ENCODE results near the gene ST6GALNAC2.

The ST6GALNAC2 gene

DNA sequence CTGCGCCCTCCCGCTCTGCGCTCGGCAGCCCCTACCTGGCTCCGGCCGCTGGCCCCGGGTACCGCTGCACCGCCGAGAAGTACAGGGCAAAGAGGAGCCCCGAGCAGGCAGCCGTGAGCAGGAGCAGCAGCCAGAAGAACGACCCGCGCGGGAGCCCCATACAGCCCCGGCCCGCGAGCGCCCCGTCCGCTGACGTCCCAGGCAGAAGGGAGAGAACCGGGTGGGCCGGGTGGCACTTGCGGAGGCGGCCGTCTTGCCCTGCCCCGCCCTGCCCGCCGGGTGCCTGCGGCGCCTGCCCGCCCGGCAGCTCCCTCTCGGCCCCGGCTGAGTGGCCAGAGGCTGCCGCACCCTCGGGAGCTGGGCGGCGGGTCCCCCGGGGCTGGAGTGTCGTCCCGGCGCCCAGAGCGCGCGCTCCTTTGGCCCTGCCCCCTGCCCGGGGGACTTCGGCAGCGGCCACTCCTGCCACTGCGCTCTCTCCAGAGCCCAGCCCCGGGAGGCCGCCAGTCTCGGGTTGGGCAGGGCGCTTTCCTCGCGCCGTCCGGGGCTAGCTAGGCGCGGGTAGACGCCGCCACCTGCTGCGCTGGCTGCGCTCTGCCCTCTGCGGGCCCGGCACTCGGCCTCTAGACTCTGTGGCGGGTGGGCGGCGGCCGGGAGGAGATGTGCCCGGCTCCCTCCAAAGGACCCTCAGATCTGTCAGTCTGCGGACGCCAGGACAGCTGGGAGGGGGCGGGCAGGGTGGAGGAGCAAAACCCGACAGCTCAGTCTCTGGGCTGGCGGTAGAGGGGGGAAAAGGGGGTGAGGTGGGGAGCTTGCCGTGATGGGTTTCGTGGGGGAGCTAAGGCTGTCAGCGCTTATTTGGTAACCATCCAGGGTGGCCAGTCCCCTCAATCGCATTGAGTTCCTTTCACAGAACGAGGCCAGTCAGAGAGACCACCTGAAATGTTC, at the start of gene ST6GALNAC2:
ST6GALNAC2 (minus strand) TSS at position 212 of the 945 bp plus-strand sequence; CDS start at position 160, 52 bp downstream.
- H3K4me3 ChIP-seq (ENCODE audit: low read depth, low read length) = peak within 1 kb of the TSS; percentile 38
- DNase-seq (ENCODE audit: low read depth) = no peak
- TF ChIP-seq, protein P1, sequence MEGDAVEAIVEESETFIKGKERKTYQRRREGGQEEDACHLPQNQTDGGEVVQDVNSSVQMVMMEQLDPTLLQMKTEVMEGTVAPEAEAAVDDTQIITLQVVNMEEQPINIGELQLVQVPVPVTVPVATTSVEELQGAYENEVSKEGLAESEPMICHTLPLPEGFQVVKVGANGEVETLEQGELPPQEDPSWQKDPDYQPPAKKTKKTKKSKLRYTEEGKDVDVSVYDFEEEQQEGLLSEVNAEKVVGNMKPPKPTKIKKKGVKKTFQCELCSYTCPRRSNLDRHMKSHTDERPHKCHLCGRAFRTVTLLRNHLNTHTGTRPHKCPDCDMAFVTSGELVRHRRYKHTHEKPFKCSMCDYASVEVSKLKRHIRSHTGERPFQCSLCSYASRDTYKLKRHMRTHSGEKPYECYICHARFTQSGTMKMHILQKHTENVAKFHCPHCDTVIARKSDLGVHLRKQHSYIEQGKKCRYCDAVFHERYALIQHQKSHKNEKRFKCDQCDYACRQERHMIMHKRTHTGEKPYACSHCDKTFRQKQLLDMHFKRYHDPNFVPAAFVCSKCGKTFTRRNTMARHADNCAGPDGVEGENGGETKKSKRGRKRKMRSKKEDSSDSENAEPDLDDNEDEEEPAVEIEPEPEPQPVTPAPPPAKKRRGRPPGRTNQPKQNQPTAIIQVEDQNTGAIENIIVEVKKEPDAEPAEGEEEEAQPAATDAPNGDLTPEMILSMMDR (IDR thresholded peaks at IDR 0.05; ENCODE audit: low read depth, low read length, missing control alignments) = peak; percentile 16

DNA sequence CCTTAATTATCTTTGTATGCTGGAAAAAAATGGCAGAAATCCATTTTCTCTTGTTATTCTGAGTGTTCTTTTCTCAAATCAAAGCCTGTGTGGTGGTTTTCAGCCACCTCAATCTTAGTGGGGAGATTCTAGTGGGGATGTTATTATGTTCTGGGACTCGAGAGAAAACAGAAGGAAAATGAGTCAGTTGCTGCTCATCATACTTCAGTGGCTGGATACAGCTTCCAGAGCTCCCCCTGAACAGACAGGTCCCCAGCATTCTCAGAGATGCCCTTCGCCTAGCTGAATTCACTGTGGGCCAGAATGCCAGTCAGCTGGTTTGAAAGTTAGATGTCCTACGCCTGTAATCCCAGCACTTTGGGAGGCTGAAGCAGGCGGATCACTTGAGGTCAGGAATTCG, 49.4 kb upstream of the ST6GALNAC2 start:
- TF ChIP-seq, protein P1 (IDR thresholded peaks at IDR 0.05; ENCODE audit: low read depth, low read length, missing control alignments) = no peak
- no peak for DNase-seq (ENCODE audit: low read depth)
- H3K4me3 ChIP-seq (ENCODE audit: low read depth, low read length) = no peak overlapping the region

DNA sequence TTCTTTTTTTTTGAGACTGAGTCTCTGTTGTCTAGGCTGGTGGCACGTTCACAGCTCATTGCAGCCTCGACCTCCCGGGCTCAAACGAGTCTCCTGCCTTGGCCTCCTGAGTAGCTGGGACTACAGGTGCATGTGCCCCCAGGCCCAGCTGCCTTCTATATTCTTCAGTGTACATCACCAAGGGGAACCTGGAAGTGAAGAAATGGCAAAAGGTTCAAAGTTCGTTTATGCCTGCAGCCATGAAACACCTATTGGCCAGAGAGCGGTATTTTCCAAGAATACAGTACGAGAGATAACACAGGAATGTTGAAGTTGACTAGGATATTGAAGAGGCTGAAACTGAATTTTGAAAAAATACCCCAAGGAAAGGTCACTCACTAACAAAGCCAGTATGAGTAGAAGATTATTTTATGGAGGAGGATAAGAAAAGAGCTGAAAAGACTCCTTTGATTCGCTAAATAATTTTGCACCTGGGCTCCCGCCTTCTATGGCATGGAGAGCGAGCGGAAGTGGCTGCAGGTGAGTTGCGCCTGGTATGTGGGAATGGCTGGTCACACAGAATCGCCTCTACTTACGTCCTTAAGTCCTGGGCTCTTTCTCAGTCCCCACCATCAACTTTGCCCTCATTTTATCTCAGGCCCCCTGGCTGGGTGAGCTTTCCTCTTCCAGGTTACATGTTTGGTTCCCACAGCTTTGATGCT, 48.1 kb upstream of the ST6GALNAC2 start:
- TF ChIP-seq, protein P1 (IDR thresholded peaks at IDR 0.05; ENCODE audit: low read depth, low read length, missing control alignments) = no peak
- H3K4me3 ChIP-seq (ENCODE audit: low read depth, low read length) = no peak overlapping the region

DNA sequence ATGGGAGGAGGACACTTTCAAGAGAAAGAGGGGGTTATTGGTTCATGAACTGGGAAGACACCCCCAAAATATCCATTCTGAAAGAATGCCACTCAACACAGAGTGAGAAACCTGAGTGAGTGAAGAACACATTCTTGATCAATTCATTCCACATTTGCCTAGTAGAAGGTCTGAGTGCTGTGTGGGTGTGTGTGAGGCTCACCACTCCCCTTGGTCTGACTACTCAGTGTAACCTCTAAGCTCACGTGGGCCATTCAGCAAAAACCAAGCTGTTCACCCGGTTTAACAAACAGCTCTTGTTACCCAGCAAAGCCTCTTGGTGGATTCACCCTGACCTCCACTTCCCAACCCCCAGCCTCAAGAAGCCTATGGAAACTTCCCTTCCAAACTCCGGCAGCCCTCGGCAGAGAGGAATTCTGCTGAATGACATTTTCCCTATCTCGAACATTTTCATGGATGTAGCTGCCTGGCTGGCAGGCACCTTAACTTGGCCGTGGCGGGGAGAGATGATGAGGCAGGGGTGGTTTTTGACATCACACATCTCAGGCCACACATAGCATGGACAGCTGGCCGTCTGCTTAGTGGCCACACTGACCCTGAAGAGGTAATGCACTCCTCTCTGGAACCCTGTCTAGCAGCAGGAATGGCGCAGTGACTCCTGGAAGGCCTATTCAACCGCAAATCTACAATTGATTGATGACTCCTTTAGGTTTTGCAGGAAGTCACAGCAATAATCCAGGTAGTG, 46.3 kb upstream of the ST6GALNAC2 start:
- no peak overlapping the region for H3K4me3 ChIP-seq (ENCODE audit: low read depth, low read length)
- DNase-seq (ENCODE audit: low read depth) = no peak
- TF ChIP-seq, protein P1 (IDR thresholded peaks at IDR 0.05; ENCODE audit: low read depth, low read length, missing control alignments) = no peak

More for the DNA sequence above, 48.1 kb upstream of the ST6GALNAC2 start:
- no peak for DNase-seq (ENCODE audit: low read depth)

DNA sequence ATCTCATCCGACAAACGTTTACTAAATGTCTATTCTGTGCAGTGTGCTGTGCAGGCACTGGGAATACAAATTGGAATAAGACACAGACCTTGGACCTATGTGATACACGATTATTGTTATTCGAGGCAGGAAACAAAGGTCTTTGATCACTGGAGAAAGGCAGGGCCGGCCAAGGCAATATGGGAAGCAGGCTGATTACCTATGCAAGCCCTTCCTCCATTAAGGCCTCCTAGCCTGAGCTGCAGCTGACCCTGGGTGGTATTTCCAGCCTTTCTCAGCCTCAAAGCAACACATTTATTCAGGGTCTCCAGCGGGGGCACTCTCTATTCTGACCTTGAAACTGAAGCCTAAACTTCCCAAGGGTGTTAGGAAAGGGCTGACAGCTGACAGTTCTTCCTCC, 44.5 kb upstream of the ST6GALNAC2 start:
- no peak overlapping the region for H3K4me3 ChIP-seq (ENCODE audit: low read depth, low read length)
- TF ChIP-seq, protein P1 (IDR thresholded peaks at IDR 0.05; ENCODE audit: low read depth, low read length, missing control alignments) = no peak
- DNase-seq (ENCODE audit: low read depth) = no peak

DNA sequence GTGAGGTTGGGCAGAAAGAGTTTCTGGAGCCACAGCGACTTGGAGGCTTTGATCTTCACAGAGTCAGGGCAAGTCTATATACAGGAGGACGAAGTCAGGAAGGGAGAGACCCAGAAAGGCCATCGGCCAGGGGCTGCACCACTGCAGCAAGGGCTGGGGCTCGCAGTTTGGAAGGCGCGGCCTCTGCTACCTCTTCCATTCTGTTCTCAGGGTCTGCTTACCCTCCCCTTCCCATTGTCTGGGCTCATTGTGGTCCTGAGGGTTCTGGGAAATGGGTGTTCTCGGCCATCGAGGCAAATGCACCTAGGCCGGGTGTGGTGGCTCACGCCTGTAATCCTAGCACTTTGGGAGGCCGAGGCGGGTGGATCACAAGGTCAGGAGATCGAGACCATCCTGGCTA, 41.9 kb upstream of the ST6GALNAC2 start:
- no peak for DNase-seq (ENCODE audit: low read depth)
- H3K4me3 ChIP-seq (ENCODE audit: low read depth, low read length) = no peak overlapping the region
- TF ChIP-seq, protein P1 (IDR thresholded peaks at IDR 0.05; ENCODE audit: low read depth, low read length, missing control alignments) = no peak
